ENCODE measurements around the gene RPS6KB2.

GRCh38 chr11:67453816-67454732 lies 25.8 kb downstream of the RPS6KB2 start:
- TF ChIP-seq CTCF (IDR thresholded peaks at IDR 0.05; ENCODE audit: low read length) (no peak), EZH2 (optimal IDR thresholded peaks at IDR 0.05; ENCODE audit: low read depth, low read length) (no peak), EZH2phosphoT487 (IDR thresholded peaks at IDR 0.05; ENCODE audit: low read length) (no peak)
